Activated gamma-delta T cell (primary cell): ENCODE results near the gene SKAP2.

Experiments
- DNase-seq: peaks from one replicate; lab custom pipeline; 2025; lab: John Stamatoyannopoulos, UW

Gene SKAP2

GRCh38 chr7:26637610-26638009 is 226.8 kb downstream of the SKAP2 start:
- no peak for DNase-seq

- DNase-seq: no peak
These were observed 227.6 kb downstream of the SKAP2 start for GRCh38 chr7:26636808-26637207.

GRCh38 chr7:26633557-26633956 is 230.8 kb downstream of the SKAP2 start:
- no peak for DNase-seq

- no peak for DNase-seq
These were observed 232.8 kb downstream of the SKAP2 start for GRCh38 chr7:26631601-26632000.

- no peak for DNase-seq
These were observed 233.3 kb downstream of the SKAP2 start for GRCh38 chr7:26630941-26631580.

- no peak for DNase-seq
These were observed 234.0 kb downstream of the SKAP2 start for GRCh38 chr7:26630361-26630760.

GRCh38 chr7:26629696-26630095 is 234.7 kb downstream of the SKAP2 start:
- DNase-seq: no peak

- DNase-seq: no peak
These were observed 236.5 kb downstream of the SKAP2 start for GRCh38 chr7:26627891-26628341.

- no peak for DNase-seq
These were observed 237.2 kb downstream of the SKAP2 start for GRCh38 chr7:26627221-26627620.

GRCh38 chr7:26626687-26627086 is 237.7 kb downstream of the SKAP2 start:
- no peak for DNase-seq

GRCh38 chr7:26626156-26626555 is 238.2 kb downstream of the SKAP2 start:
- no peak for DNase-seq

GRCh38 chr7:26625286-26625685 is 239.1 kb downstream of the SKAP2 start:
- DNase-seq: no peak

- DNase-seq: no peak
These were observed 239.6 kb downstream of the SKAP2 start for GRCh38 chr7:26624839-26625238.

GRCh38 chr7:26624431-26624830 is 240.0 kb downstream of the SKAP2 start:
- DNase-seq: no peak

GRCh38 chr7:26620352-26620751 is 244.0 kb downstream of the SKAP2 start:
- DNase-seq: no peak

GRCh38 chr7:26619348-26619984 is 244.9 kb downstream of the SKAP2 start:
- DNase-seq: no peak

GRCh38 chr7:26618898-26619297 is 245.5 kb downstream of the SKAP2 start:
- no peak for DNase-seq

- no peak for DNase-seq
These were observed 245.9 kb downstream of the SKAP2 start for GRCh38 chr7:26618449-26618848.
